PFSK-1 (cell line): ENCODE data around the gene CEP72.

Experiments used
- FOXP2 ChIP-seq: optimal IDR thresholded peaks from 2 replicates; pipeline ENCODE3; 2011; ENCODE audit warnings: borderline replicate concordance, control low read depth, inconsistent platforms; ENCODE audit not compliant: insufficient read depth; ENCODE audit errors: extremely low read length, extremely low read depth
- POLR2AphosphoS5 ChIP-seq: IDR thresholded peaks from 2 replicates; pipeline ENCODE4 v1.6.1; 2012; ENCODE audit warnings: low read depth, mild to moderate bottlenecking, control low read depth, low read length, moderate library complexity
- REST ChIP-seq, 2 experiments: IDR thresholded peaks; 2 replicates each; pipeline versions ENCODE4 v1.6.1 to v1.8.0; 2011 to 2012; ENCODE audit warnings: low read depth in 2 of 2, low read length in 2 of 2, control low read depth in 1 of 2, inconsistent platforms in 1 of 2, mild to moderate bottlenecking in 1 of 2, moderate library complexity in 1 of 2; ENCODE audit not compliant: insufficient read depth in 1 of 2
- SIN3A ChIP-seq: IDR thresholded peaks from 2 replicates; pipeline ENCODE4 v1.6.1; 2012; ENCODE audit warnings: mild to moderate bottlenecking, low read length, moderate library complexity, borderline replicate concordance; ENCODE audit not compliant: insufficient read depth
- TAF1 ChIP-seq: IDR thresholded peaks from 2 replicates; pipeline ENCODE4 v1.6.1; 2012; ENCODE audit warnings: low read length, control low read depth, borderline replicate concordance; ENCODE audit not compliant: insufficient read depth

CEP72 gene

DNA sequence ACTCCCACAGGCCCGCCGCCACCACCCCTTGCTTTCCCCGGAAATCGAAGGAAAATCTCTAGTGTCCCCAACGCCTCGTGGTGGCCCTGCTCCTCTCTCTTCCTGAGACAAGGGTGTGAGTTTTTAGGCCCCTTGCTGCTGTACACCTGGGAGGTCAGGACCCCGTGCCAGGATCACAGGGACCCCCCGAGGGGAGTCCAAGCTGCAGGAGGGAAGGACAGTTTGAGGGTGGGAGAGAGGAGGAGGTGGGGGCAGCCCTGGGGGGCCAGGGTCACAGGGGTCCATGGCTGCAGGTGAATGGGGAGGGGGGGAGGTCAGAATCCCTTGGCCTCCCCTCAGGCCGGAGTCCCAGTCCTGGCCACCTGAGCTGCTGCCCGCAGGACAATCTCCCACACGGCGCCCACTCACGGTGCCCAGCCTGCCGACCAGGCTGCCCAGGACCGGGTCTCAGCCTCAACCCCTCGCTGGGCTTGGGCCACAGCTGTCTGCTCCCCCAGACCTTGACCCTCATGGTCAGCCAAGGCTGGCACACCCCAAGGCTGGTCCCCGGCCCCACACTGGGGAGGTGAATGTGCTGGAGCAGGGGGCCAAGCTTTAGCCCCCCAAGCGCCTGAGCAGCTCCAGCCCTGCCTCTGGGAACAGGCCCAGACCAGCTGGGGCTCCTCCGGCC, 61.2 kb downstream of the CEP72 start:
- TF ChIP-seq SIN3A (no peak), FOXP2 (no peak), POLR2AphosphoS5 (no peak), TAF1 (no peak), REST (IDR thresholded peaks at IDR 0.05; ENCODE audit: insufficient read depth in 1 of 2, low read depth in 2 of 2, low read length in 2 of 2) (no peak)

GRCh38 chr5:673831-674629, 61.9 kb downstream of the CEP72 start:
- TF ChIP-seq TAF1 (no peak), POLR2AphosphoS5 (no peak), REST (IDR thresholded peaks at IDR 0.05; ENCODE audit: insufficient read depth in 1 of 2, low read depth in 2 of 2, low read length in 2 of 2) (no peak), FOXP2 (no peak), SIN3A (no peak)

DNA sequence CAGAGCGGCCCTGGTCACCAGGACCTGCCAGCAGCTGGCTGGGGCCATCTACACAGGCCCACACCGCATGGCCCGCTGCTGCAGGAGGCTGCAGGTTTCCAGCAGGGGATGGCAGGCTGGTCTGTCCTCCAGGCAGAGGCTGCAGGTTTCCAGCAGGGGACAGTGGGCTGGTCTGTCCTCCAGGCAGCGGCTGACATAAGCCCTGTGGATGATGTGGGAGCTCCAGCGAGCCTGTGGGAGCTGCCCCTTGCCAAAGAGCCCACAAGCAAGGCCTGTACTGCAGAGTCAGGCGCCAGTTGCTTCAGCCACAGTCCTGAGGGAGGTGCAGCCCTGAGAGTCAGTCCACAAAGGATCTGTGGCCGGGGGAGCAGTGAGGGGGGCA, 62.5 kb downstream of the CEP72 start:
- no peak for TF ChIP-seq REST (IDR thresholded peaks at IDR 0.05; ENCODE audit: insufficient read depth in 1 of 2, low read depth in 2 of 2, low read length in 2 of 2)
- no peak for TF ChIP-seq POLR2AphosphoS5
- no peak for TF ChIP-seq TAF1
- TF ChIP-seq FOXP2: no peak
- TF ChIP-seq SIN3A: no peak

DNA sequence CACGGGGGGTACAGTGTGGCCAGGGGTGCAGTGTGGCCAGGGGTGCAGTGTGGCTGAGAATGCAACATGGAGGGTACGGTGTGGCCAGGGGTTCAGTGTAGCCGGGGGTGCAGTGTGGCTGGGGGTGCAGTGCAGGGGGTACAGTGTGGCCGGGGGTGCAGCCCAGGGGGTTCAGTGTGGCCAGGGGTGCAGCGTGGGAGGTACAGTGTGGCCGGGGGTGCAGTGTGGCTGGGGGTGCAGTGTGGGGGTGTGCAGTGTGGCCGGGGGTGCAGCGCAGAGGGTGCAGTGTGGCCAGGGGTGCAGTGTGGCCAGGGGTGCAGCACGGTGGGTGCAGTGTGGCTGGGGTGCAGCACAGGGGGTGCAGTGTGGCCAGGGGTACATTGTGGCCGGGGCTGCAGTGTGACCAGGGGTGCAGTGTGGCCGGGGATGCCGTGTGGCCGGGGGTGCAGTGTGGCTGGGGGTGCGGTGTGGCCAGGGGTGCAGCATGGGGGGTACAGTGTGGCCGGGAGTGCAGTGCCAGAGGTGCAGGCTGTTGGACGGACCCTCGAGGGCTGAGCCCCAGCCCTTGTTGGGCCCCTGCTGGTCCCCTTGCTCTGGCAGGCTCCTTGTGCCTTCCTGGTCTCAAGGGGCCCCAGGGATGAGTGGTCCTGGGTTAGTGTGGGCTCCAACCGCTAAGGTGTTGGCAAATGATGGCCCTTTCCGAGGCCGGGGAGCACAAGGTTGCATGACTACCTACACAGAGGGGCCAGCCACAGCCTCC, 63.2 kb downstream of the CEP72 start:
- no peak for TF ChIP-seq REST (IDR thresholded peaks at IDR 0.05; ENCODE audit: insufficient read depth in 1 of 2, low read depth in 2 of 2, low read length in 2 of 2)
- no peak for TF ChIP-seq SIN3A
- no peak for TF ChIP-seq FOXP2
- no peak for TF ChIP-seq TAF1
- no peak for TF ChIP-seq POLR2AphosphoS5
